IPS-18a (cell line): ENCODE data around the gene ISG20L2.

ENCODE experiments used
- H3K27ac ChIP-seq: one replicate; pipeline ENCODE4 v1.5.1; 2013; ENCODE audit warnings: low read length
- H3K27me3 ChIP-seq: one replicate; pipeline ENCODE4 v1.6.1; 2013; ENCODE audit warnings: mild to moderate bottlenecking, low read length; ENCODE audit not compliant: control insufficient read depth, insufficient read depth
- H3K36me3 ChIP-seq: one replicate; pipeline ENCODE4 v1.6.1; 2013; ENCODE audit warnings: low read depth, low read length; ENCODE audit not compliant: control insufficient read depth
- H3K4me1 ChIP-seq: one replicate; pipeline ENCODE4 v1.6.1; 2013; ENCODE audit warnings: low read depth, low read length; ENCODE audit not compliant: control insufficient read depth
- H3K4me3 ChIP-seq: one replicate; pipeline ENCODE4 v1.5.1; 2013; ENCODE audit warnings: low read length
- H3K9ac ChIP-seq: one replicate; pipeline ENCODE4 v1.6.1; 2013; ENCODE audit warnings: mild to moderate bottlenecking, low read length, moderate library complexity
- H3K9me3 ChIP-seq: one replicate; pipeline ENCODE4 v1.6.1; 2013; ENCODE audit warnings: low read depth, low read length; ENCODE audit not compliant: control insufficient read depth

The ISG20L2 gene, protein sequence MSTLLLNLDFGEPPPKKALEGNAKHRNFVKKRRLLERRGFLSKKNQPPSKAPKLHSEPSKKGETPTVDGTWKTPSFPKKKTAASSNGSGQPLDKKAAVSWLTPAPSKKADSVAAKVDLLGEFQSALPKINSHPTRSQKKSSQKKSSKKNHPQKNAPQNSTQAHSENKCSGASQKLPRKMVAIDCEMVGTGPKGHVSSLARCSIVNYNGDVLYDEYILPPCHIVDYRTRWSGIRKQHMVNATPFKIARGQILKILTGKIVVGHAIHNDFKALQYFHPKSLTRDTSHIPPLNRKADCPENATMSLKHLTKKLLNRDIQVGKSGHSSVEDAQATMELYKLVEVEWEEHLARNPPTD

DNA sequence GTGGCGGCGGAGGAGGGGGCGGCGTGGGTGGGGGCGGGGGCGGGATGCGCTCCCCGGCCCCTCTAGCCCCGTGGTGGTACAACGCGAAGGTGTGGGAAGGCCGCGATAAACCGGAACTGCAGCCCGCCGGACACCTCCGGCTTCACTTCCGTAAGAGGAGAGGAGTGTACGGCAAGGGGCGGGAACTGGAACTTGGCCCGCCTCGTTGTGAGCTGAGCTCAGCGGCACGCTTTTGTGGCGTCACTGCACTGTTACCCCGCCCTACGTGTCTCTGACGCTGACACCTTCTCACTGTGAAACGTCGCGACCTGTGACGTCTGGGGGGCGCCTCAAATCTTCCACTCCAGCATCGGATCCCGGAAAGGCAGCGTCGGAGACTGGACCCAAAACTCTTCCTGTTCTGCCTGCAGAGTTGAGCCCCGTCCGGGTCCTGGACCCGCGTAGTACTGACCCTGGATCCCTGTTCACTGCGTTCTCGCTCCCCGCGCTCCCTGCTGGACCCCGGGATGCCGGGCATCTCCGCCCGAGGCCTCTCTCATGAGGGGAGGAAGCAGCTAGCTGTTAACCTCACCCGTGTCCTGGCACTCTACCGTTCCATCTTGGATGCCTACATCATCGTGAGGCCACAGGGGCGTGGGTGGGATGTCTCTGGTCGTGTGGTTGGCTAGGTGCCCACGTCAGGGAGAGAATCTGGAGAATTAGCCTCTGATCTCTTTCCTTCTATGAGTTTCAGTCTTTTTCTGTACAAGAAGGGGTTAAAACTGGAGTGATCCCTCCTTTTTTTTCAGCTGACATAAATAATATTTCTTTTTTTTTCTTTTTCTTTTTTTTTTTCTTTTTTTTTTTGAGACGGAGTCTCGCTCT lies at the start of gene ISG20L2:
TSS of gene ISG20L2 (minus strand) at position 168 of the 864 bp plus-strand sequence. CDS start 1,114 bp downstream, outside the sequence.
- Histone ChIP-seq H3K9ac (peak within 1 kb of the TSS; percentile 89), H3K4me3 (peak within 1 kb of the TSS; percentile 100), H3K27me3 (no peaks in the 10 kb centered on the region), H3K36me3 (peaks cover 21% of the 10 kb centered on the region), H3K9me3 (no peaks in the 10 kb centered on the region), H3K27ac (peak within 1 kb of the TSS; percentile 80), H3K4me1 (peaks cover 20% of the 10 kb centered on the region)

DNA sequence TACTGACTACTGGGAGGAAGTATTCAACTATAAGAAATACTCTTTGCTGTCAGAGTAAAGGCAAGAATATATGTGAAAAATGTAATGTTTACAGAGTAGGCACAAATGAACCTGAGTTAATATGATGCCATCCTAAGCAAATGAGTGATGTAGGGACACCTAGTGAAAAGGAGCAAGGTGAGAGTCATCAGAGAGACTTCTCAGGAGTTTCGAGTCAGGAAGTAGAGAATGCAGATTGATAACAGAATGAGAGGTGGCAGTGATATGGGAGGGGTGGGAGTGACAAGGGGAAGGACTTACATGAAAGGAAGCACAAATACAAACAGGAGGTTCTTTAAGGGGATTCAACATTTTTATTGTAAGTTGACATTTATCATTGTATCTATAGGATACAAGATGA lies 49.0 kb upstream of the ISG20L2 start:
- no peaks in the 10 kb centered on the region for H3K9me3 ChIP-seq
- peaks cover 18% of the 10 kb centered on the region for H3K36me3 ChIP-seq
- H3K9ac ChIP-seq: no peak overlapping the region
- H3K4me3 ChIP-seq: no peak overlapping the region
- no peak overlapping the region for H3K27ac ChIP-seq
- no peaks in the 10 kb centered on the region for H3K27me3 ChIP-seq
- no peaks in the 10 kb centered on the region for H3K4me1 ChIP-seq

DNA sequence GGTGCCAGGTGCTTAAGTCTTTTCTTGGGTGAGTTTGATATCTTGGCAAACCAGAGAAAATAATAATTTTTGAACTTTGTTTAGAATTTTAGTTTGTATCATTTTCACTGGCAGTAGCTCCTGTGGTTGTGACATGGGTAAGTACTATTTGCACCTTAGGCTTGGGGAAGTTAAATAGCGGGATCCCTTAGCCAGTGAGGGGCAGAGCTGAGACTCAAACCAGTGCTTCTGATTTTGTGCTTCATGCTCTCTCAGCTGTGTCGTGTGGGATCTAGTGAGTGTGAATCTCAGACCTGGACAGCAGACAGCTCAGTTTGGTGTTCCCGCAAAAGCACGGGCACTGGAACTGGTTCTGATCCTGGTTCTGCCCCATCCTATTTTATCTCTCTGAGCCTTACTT lies 48.4 kb upstream of the ISG20L2 start:
- no peak overlapping the region for H3K4me3 ChIP-seq
- no peaks in the 10 kb centered on the region for H3K27me3 ChIP-seq
- H3K4me1 ChIP-seq: no peaks in the 10 kb centered on the region
- H3K9me3 ChIP-seq: no peaks in the 10 kb centered on the region
- no peak overlapping the region for H3K9ac ChIP-seq
- H3K27ac ChIP-seq: no peak overlapping the region
- H3K36me3 ChIP-seq: peaks cover 15% of the 10 kb centered on the region

DNA sequence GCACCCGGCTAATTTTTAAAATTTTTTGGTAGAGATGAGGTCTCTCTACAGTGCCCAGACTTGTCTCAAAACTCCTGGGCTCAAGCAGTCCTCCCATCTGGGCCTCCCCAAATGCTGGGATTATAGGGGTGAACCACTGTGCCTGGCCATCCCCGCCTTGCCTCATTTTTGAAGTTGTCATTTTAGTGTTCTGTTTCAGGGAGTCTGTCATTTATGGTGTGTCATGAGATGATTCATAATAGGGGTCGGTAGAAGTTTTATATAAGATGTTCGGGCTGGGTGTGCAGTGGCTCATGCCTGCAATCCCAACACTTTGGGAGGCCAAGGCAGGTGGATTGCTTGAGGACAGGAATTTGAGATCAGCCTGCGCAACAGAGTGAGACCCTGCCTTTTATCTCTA lies 47.2 kb upstream of the ISG20L2 start:
- Histone ChIP-seq H3K36me3 (peaks cover 15% of the 10 kb centered on the region), H3K4me1 (no peaks in the 10 kb centered on the region), H3K9me3 (no peaks in the 10 kb centered on the region), H3K4me3 (no peak overlapping the region), H3K27ac (no peak overlapping the region), H3K9ac (no peak overlapping the region), H3K27me3 (no peaks in the 10 kb centered on the region)

DNA sequence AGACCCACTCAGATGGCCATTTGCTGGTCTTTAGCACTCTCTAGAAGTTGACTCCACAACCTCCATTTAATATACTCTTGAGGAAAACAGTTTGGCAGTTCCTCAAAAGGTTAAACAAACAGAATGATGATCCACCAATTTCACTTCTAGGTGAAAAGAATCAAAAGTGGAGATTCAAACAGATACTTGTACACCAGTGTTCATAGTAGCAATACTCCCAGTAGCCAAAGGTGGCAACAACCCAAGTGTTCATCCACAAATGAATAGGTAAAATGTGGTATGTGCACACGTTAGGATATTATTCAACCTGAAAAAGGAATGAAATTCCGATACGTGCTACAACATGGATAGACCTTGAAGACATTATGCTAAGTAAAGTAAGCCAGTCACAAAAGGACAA lies 45.0 kb upstream of the ISG20L2 start:
- peaks cover 7% of the 10 kb centered on the region for H3K4me1 ChIP-seq
- no peak overlapping the region for H3K4me3 ChIP-seq
- no peak overlapping the region for H3K27ac ChIP-seq
- no peak overlapping the region for H3K9ac ChIP-seq
- H3K27me3 ChIP-seq: no peaks in the 10 kb centered on the region
- peaks cover 15% of the 10 kb centered on the region for H3K36me3 ChIP-seq
- H3K9me3 ChIP-seq: no peaks in the 10 kb centered on the region

DNA sequence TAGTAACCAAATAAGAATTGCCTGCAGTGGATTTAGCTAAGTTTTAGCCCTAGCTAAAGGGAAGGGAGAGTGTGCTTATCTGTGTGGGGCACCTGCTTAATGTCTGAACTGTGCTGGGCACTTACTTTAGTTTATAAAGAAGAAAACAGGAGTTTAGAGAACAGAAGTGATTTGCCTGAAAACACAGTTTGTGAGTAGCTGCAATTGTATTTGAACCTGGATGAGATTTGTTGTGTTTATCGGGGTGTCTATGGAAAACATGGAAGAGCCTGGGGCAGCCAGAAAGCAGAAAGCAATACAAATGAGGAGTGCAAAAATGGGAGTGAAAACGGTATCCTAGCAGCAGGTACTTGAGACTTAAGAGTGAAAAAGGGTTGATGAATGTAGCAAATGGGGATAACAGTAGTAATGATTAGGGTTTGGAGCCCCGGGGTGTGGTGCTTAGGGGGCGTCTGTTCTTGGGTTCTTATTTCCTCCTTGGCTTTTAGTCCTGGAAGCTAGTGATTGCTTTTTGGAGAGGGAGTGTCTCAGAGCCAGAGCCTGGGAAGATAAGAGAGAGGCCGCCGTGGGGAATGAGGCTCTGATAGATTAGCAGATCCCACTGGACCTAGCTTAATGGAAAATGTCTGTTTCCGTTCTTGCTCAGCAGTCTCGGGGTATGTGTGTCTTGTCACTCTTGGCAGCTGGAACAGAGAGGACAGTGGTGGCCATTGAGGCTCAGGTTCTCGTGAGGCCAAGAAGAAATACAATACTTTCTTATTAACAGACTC lies 44.3 kb upstream of the ISG20L2 start:
- Histone ChIP-seq H3K9ac (no peak overlapping the region), H3K4me3 (no peak overlapping the region), H3K4me1 (peaks cover 11% of the 10 kb centered on the region), H3K36me3 (peaks cover 15% of the 10 kb centered on the region), H3K9me3 (no peaks in the 10 kb centered on the region), H3K27me3 (no peaks in the 10 kb centered on the region), H3K27ac (no peak overlapping the region)

DNA sequence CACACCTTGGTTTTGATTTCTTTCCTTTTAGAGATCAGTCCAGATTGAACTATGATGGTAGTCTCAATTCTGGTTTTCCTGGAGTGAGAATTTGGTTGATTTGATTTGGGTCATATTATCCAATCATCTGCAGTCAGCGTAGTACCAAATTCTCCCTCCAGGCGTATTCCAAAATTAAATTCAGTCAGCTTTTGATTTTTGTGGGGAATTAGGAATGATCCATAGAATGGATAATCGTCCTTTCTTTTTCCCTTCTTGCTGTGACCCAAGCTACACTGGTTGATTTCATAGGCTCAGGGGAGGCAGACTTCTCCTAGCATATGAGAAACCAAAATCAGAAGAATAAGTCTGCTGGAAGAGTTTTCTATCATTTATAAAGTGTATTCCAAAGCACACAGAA lies 43.7 kb upstream of the ISG20L2 start:
- no peak overlapping the region for H3K9ac ChIP-seq
- peaks cover 11% of the 10 kb centered on the region for H3K4me1 ChIP-seq
- H3K9me3 ChIP-seq: no peaks in the 10 kb centered on the region
- H3K27me3 ChIP-seq: no peaks in the 10 kb centered on the region
- no peak overlapping the region for H3K4me3 ChIP-seq
- peaks cover 15% of the 10 kb centered on the region for H3K36me3 ChIP-seq
- no peak overlapping the region for H3K27ac ChIP-seq

DNA sequence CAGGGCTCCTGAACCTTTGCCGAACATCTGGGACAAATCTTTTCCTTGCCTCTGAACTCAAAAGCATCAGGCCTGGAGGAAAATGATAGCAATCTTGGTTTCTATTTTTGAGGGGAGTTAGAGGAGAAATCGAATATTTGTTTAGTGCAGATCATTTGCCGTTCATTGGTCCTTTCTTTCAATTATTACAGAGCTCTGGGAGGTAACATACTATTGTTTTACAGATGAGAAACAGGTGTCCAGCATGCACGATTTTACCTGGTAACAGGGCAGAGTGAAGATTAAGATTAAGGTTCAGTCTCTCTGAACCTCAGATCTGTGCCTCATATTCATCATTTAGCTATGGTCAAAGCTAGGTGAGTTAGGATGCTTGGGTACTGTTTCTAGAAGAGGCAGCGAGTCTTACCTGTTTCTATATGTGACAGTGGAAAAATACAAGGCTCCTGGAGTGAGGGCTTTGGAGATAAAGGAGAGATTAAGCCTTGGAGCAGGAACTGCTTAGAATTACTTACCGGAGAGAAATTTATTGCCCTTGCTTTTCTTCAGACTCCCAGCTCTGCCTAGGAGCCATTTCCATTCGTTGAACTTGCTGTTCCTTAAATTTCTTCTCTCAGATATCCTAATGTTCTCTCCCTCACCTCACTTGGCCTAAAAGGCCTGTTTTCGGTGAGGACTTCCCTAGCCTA lies 40.2 kb upstream of the ISG20L2 start:
- Histone ChIP-seq H3K4me3 (peak overlapping the region; percentile 90), H3K27ac (no peak overlapping the region), H3K9ac (peak overlapping the region; percentile 90), H3K9me3 (no peaks in the 10 kb centered on the region), H3K27me3 (no peaks in the 10 kb centered on the region), H3K36me3 (peaks cover 14% of the 10 kb centered on the region), H3K4me1 (peaks cover 16% of the 10 kb centered on the region)

DNA sequence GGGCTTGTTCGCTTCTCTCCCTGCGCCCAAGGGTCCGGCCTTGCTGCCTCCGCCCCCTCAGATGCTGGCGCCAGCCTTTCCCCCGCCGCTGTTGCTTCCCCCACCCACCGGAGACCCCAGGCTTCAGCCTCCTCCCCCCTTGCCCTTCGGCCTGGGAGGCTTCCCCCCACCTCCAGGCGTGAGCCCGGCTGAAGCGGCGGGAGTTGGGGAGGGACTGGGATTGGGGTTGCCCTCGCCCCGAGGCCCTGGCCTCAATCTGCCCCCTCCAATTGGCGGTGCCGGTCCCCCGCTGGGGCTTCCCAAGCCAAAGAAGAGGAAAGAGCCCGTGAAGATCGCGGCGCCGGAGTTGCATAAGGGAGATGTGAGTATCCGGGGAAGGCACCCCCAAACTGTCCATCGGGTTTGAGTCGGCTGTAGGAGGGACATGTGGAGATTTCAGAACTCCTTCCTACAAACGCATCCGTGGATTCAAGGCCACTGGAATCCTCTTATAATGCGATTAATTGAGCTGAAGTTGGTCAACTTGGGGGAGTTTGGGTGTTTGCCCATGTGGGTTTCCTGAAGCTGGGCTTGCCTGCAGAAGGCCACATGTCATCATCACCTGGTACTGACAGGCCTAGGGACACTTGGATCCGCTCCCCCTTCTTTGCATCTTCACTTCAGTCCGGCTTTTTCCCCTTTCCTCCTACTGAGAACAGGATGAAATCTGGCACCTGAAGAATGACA lies 39.5 kb upstream of the ISG20L2 start:
- Histone ChIP-seq H3K9me3 (no peaks in the 10 kb centered on the region), H3K36me3 (peaks cover 7% of the 10 kb centered on the region), H3K4me3 (peak overlapping the region; percentile 90), H3K27me3 (no peaks in the 10 kb centered on the region), H3K27ac (peak overlapping the region; percentile 90), H3K9ac (peak overlapping the region; percentile 90), H3K4me1 (peaks cover 16% of the 10 kb centered on the region)

DNA sequence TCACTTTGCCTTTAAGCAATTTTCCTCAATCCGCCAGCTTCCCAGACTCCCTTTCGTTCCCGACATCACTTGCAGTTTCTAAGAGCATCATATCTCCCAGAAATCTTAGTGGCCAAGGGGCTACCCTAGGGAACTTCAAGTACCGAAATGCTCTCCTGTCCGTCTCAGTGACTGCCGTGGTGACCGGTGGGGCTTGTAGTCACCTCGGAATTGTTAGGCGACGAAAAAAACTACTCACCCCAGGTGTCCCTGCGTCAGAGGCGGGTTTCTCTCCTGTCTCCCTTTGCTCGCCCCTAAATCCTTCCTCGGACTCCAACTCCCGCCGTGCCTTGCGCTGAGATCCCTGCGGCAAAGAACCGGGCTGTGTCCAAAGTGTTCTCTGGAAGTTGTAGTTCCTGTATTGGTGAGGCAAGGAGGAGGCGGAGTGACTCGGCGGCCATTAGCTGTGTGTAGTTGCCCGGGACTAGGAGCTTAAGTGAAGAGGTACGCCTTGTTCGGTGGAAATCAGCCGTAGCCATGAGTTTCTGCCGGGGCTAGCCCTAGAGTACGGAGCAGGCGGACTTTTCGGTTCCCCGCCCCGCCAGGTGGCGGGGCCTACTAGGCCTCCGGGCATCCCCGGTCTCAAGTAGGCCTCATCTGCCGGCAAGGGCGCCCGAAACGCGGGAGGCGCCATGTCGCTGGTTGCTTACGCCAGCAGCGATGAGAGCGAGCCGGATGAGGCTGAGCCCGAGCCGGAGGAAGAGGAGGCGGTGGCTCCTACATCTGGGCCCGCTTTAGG lies 38.7 kb upstream of the ISG20L2 start, which contains the start of gene PRCC:
TSS of gene PRCC (plus strand) at position 435 of the 778 bp plus-strand sequence. CDS start at position 672, 237 bp downstream.
- Histone ChIP-seq H3K4me3 (peak within 1 kb of the TSS; percentile 90), H3K4me1 (peaks cover 16% of the 10 kb centered on the region), H3K9me3 (no peaks in the 10 kb centered on the region), H3K27ac (peak within 1 kb of the TSS; percentile 90), H3K27me3 (no peaks in the 10 kb centered on the region), H3K9ac (peak within 1 kb of the TSS; percentile 90), H3K36me3 (peaks cover under 1% of the 10 kb centered on the region)
